ENCODE data around the gene GPC3. TPM values are rescaled to one million over a fixed set of nuclear protein-coding genes. Genes with fewer than 3 reads are reported as not detected.

The GPC3 gene
- total RNA-seq, 2 experiments from 2014 or later: 0.14 to 0.18 TPM

DNA sequence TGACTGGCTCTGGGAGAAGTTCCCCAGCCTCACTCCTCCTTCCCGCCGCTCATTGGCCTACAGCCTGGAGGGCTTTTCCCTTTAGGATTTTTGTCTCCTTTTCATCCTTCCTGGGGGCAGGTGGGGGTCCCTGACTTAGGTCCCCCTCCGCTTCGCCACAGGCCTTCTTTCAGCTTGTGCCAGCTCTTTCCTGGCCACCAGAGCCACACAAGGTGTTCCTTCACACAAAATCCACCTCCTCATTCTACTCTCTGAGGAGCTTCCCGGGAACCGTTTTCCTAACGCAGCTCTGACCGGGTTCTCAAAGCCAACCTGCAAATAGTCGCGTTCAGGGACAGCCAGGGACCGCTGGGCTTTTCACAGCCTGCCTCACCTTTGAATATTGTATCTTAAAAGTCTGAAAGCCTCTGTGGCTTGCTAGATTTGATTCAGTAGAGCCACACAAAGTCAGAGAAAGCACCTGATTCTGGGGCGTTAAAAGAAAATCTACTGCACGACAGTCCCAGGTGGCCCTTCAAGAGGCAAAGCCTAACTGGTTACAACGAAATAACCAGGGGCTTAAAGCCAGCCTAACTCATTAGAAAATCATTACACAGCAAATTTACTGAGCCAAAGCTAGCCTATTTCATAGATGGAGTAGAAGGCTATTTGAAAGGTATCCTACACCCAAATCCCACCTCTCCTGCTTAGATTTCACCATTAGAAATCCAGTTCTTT lies 731 bp upstream of the GPC3 start:
- Mint-ChIP-seq H3K9me3 (no peaks in the 10 kb centered on the region), H3K27me3 (peaks cover 24% of the 10 kb centered on the region), H3K36me3 (no peaks in the 10 kb centered on the region), H3K4me3 (peak overlapping the region; percentile 58), H3K27ac (no peak overlapping the region), H3K4me1 (no peaks in the 10 kb centered on the region)
- no peak for DNase-seq

DNA sequence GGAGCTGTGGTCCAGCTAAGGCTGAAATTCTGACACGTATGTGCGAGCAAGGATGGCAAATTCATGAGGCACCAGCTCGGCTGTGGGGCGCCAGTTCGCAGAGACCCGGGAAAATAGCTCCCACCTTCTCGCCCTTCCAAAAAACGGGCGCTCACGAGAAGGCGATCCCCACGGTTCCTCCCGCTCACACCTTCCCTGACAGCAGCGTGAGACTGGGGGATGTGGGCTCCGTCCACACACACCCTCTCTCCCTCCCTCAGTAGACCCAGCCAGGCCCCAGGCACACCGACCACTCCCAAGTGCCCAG lies 584 bp downstream of the GPC3 start:
- Mint-ChIP-seq H3K9me3 (no peaks in the 10 kb centered on the region), H3K4me1 (no peaks in the 10 kb centered on the region), H3K36me3 (no peaks in the 10 kb centered on the region), H3K4me3 (no peak overlapping the region), H3K27me3 (peaks cover 24% of the 10 kb centered on the region), H3K27ac (no peak overlapping the region)
- no peak for DNase-seq

DNA sequence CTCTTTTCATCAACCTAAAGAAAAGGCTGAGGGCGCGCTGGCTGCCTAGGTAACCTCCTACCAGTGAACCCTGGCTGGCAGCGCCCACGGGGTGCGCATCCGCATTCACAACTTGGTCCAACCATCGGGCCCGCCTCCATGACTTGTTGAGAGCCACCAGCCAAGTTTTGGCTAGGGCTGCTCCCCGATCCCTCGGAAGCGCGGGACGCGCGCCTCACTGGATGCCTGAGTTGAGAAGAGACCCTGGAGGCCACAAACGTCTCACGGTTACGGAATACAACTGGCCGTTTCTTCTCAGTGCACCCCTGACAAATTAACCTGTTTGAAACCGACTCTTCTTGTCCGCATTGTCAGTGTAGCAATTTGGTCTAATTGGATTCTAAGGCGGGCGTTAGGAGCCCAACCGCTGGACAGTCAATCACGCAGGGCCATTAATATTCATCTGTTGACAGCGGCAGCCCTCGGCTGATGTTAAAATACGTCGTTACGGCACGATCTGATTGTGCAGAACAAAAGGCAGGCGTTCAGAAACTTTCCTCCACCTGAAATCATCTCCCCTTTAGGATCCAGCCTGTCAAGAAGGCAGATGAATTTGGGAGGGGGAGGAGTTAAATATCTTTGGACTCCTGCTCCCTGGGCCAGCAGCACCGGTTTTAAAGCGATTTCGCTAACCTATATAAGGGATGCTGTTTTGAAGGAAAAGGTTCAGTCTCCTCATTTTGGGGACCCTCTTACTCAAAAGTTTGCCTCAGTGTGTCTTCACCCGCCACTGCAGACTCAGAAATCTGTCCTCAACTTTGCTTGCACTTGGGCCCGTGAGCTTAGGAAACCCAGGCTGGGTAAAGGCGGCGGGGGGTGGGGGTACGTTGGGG lies 1.2 kb downstream of the GPC3 start:
- no peaks in the 10 kb centered on the region for H3K9me3 Mint-ChIP-seq
- no peak for DNase-seq
- H3K4me3 Mint-ChIP-seq: no peak overlapping the region
- H3K36me3 Mint-ChIP-seq: no peaks in the 10 kb centered on the region
- no peaks in the 10 kb centered on the region for H3K4me1 Mint-ChIP-seq
- H3K27ac Mint-ChIP-seq: no peak overlapping the region
- peaks cover 24% of the 10 kb centered on the region for H3K27me3 Mint-ChIP-seq

DNA sequence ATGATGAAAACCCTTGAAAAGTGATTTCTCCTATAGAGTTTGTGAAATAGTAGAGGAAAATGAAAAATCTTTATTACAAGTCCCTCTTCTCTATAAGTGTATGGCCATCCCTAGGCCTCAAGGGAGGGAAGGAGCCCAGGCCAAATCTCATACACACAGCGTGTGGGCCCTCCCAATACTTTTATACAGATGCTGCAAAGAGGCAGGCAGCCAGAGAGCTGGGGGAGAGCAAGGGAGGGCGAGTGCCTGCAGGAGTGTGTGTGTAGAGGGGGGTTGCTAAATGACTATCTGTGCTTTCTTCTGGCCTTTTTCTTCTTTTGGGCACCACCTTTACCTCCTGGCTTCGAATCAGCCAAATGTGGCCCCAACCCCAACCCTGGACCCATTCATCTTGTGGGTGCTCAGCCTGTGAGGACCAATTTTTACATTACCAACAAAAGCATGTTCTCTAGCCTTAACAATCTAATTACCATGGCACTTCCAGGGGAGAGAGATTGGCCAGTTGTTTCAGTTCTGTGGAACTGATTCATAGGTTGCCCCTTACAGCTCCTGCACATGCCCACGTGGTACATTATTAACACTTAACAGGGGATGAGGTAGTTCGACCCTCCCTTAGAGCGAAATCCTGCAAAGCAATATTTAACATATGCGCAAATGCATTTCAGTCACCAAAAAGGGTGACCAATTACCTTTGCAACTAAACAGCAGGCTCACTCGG lies 2.0 kb downstream of the GPC3 start:
- no peak for DNase-seq
- Mint-ChIP-seq H3K9me3 (no peaks in the 10 kb centered on the region), H3K27ac (no peak overlapping the region), H3K4me1 (no peaks in the 10 kb centered on the region), H3K4me3 (no peak overlapping the region), H3K27me3 (peaks cover 24% of the 10 kb centered on the region), H3K36me3 (no peaks in the 10 kb centered on the region)

DNA sequence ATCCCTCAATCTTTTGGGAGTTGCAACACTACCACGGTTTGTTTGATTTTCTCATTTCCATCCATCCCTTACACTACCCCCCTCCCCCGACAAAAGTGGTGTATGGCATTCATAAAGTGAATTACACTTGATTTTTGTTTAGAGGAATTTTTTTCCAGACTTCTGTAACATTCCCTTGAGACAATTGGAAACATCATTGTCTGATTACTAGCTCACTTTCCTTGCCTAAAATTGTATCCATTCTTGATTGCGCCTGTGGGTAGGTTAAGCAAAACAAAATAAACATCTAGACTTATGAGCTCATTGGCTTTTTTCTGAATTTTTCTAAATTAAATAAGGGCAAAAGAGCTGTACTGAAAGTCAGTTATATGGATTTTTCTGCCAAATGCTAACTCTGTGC lies 3.5 kb downstream of the GPC3 start:
- H3K27me3 Mint-ChIP-seq: peaks cover 24% of the 10 kb centered on the region
- no peak overlapping the region for H3K27ac Mint-ChIP-seq
- H3K4me3 Mint-ChIP-seq: no peak overlapping the region
- no peaks in the 10 kb centered on the region for H3K36me3 Mint-ChIP-seq
- H3K9me3 Mint-ChIP-seq: no peaks in the 10 kb centered on the region
- no peaks in the 10 kb centered on the region for H3K4me1 Mint-ChIP-seq
- DNase-seq: no peak

DNA sequence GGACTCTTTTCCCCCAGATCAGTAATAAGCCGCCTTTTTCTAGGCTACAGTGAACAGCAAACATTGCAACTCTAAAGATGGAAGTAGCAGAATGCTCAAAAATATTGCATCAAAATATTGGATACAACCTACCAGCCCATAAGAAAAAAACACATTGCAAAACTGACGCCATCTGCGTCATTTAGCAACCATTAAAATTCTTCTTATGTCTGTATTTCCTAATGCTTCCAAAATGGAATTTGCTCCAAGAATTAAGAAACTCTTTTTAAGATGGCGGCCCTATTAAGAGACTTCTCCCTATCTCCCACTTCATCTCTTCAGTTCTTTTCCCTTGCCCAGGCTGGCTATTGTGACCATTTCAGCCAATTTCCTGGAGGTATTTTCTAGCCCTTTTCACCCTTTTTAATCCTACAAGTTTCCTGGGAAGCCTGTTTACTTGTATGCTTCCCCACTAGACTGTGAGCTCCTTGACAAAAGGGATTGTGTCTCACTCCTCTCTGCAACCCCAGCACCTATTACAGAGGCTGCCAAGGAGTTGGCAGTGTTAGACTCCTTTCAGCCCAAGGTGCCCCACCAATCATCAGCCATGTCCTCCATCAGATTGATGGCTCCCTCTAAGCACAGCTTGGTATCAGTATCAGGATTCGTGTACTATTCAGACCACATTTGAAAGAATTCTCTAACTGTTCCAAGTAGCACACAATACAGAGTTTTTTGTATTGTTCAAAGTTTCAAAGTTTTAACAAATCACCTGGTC lies 4.4 kb downstream of the GPC3 start:
- DNase-seq: no peak
- Mint-ChIP-seq H3K4me1 (no peaks in the 10 kb centered on the region), H3K27ac (no peak overlapping the region), H3K27me3 (peaks cover 23% of the 10 kb centered on the region), H3K4me3 (no peak overlapping the region), H3K9me3 (no peaks in the 10 kb centered on the region), H3K36me3 (no peaks in the 10 kb centered on the region)

DNA sequence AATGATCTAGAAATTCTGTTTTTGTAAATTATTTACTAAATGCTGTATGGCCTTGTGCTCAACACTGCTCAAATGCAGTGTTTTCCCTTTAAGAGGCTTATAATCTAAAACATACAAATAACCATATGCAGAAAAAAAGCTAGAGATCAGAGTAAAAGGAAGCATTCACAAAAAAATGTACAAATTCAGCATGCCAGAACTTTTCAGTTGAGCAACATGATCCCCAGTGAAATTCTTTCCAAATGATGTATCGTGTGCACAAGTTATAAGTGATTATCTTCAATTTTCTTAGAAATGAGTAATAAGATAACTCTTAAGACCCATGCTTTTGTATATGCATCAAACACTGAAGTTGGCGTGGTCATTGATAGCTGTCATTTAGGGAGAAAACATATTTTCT lies 5.0 kb downstream of the GPC3 start:
- Mint-ChIP-seq H3K27me3 (peaks cover 21% of the 10 kb centered on the region), H3K36me3 (no peaks in the 10 kb centered on the region), H3K4me3 (no peak overlapping the region), H3K4me1 (no peaks in the 10 kb centered on the region), H3K9me3 (no peaks in the 10 kb centered on the region), H3K27ac (no peak overlapping the region)
- no peak for DNase-seq

DNA sequence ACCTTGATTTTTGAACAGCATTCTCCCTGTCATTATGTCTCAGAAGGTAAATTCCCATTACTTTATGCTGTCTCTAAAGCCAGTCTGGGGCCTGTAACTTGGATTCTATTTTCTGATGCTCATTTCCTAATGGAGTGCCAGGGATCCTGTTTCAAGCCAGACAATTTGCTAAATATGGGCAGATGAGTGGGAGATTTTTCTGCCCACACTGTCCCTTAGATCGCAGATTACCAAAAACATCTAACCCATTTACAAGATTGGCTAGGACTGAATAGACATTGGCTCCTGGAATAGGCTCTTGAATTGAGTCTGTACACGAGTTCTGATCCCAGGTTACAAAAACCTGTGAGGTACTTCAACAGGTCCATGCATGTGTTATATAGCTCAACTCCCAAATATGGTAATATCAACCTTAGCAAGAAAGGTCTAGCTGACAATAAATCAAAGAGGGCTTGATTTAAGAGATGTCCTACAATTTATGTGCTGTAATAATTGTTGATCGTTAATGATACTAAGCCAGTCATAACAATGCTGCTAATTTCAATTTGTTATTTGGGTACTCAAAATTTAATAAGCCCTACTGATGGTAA lies 5.7 kb downstream of the GPC3 start:
- H3K9me3 Mint-ChIP-seq: no peaks in the 10 kb centered on the region
- no peaks in the 10 kb centered on the region for H3K4me1 Mint-ChIP-seq
- H3K27ac Mint-ChIP-seq: no peak overlapping the region
- H3K4me3 Mint-ChIP-seq: no peak overlapping the region
- no peak for DNase-seq
- H3K27me3 Mint-ChIP-seq: peaks cover 18% of the 10 kb centered on the region
- no peaks in the 10 kb centered on the region for H3K36me3 Mint-ChIP-seq

DNA sequence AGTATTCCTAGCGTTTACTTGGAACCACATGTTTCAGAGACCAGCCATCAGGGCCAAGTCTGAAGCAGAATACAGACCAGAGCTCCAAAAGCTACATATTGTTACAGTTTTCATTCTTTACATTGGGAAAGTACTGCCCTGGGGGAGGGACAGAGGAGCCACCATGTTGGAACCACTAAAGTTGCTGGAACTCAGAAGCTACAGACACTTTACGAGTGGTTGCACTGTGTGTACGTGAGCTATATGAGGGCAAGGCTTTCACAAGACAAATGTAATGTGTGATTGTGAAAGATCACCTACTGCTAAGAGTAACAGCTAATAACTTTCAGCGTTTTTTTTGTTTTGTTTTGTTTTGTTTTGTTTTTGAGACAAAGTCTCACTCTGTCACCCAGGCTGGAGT lies 11.7 kb downstream of the GPC3 start:
- H3K9me3 Mint-ChIP-seq: no peaks in the 10 kb centered on the region
- no peak for DNase-seq
- H3K36me3 Mint-ChIP-seq: no peaks in the 10 kb centered on the region
- H3K27me3 Mint-ChIP-seq: no peaks in the 10 kb centered on the region
- no peak overlapping the region for H3K4me3 Mint-ChIP-seq
- H3K27ac Mint-ChIP-seq: no peak overlapping the region
- H3K4me1 Mint-ChIP-seq: no peaks in the 10 kb centered on the region

DNA sequence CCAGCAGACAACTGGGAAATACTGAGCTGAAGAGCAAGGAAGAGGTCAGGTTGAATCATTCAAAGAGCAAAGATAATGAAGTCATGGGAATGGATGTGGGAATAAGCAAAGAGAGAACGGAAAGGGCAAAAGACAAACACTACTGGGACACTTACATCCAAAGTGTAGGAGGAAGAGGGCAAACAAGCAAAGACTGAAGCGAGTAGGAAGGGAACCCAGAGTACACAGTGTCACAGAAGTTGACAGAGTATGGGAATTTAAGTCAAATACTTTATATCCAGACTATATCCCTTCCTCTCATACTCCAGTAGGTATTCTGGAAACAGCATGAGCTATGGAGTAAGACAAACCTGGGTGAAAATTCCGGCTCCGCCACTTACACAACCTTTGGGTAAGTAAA lies 12.5 kb downstream of the GPC3 start:
- H3K36me3 Mint-ChIP-seq: no peaks in the 10 kb centered on the region
- no peaks in the 10 kb centered on the region for H3K4me1 Mint-ChIP-seq
- no peak overlapping the region for H3K4me3 Mint-ChIP-seq
- no peaks in the 10 kb centered on the region for H3K27me3 Mint-ChIP-seq
- H3K9me3 Mint-ChIP-seq: no peaks in the 10 kb centered on the region
- H3K27ac Mint-ChIP-seq: no peak overlapping the region
- DNase-seq: no peak

DNA sequence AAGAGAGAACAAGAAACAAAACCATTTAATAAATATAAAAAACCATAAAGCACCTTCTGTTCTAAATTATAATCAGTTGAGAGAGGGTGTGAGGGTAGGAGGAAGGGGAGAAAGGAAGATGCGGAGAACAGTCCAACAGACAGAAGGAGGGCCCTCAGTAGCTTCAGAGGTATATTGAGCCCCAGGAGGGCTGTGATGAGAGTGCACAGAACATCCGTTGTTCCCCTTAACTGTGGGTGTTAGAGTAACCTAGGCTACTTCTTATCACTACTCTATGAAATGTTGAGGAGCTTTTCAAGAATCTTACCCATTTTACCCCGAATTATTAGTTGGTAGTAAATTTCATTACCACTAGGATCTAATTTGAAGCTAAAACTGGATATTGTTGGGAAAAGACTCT lies 13.8 kb downstream of the GPC3 start:
- no peak overlapping the region for H3K27ac Mint-ChIP-seq
- H3K27me3 Mint-ChIP-seq: no peaks in the 10 kb centered on the region
- H3K36me3 Mint-ChIP-seq: no peaks in the 10 kb centered on the region
- H3K9me3 Mint-ChIP-seq: no peaks in the 10 kb centered on the region
- H3K4me1 Mint-ChIP-seq: no peaks in the 10 kb centered on the region
- no peak overlapping the region for H3K4me3 Mint-ChIP-seq
- no peak for DNase-seq

DNA sequence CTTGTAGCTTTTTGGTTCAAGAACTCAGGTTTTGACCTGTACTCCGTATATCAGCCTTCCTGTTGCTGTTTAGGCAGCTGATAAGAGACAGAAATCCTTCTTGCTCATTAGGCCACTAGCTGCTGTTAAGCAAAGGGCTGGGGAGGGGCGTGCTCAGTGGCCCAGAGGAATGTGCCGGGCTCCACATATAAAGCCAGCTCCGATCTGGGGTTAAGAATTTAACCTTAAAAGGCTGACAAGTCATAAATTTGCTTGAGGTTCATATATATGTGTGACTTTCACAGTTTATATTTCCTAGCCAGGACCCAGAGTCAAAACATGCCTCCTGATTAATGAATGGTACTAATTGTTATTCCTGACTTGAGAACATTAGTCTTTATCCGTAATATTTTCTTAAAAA lies 15.3 kb downstream of the GPC3 start:
- H3K27me3 Mint-ChIP-seq: no peaks in the 10 kb centered on the region
- no peak overlapping the region for H3K4me3 Mint-ChIP-seq
- no peak for DNase-seq
- no peaks in the 10 kb centered on the region for H3K9me3 Mint-ChIP-seq
- H3K4me1 Mint-ChIP-seq: no peaks in the 10 kb centered on the region
- no peak overlapping the region for H3K27ac Mint-ChIP-seq
- H3K36me3 Mint-ChIP-seq: no peaks in the 10 kb centered on the region

DNA sequence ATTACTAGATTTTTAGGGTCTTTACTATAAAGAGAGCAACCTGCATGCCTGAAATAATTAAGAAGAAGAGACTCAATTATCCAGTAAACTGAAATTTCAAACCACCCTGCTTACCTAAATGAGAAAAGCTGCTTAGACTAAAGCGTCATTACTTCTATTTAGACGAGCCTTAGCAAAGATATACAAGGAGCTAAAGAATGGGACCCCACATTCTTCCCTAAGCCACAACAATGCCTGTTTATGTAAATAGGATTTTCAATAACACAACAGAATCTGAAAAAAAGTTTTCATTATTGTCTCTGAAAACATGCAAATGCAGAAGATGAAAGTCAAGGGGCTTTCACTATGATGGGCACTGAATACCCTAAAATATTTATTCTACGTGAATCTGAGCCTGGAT lies 16.2 kb downstream of the GPC3 start:
- Mint-ChIP-seq H3K4me3 (no peak overlapping the region), H3K9me3 (no peaks in the 10 kb centered on the region), H3K27ac (no peak overlapping the region), H3K4me1 (no peaks in the 10 kb centered on the region), H3K27me3 (no peaks in the 10 kb centered on the region), H3K36me3 (no peaks in the 10 kb centered on the region)
- DNase-seq: no peak

DNA sequence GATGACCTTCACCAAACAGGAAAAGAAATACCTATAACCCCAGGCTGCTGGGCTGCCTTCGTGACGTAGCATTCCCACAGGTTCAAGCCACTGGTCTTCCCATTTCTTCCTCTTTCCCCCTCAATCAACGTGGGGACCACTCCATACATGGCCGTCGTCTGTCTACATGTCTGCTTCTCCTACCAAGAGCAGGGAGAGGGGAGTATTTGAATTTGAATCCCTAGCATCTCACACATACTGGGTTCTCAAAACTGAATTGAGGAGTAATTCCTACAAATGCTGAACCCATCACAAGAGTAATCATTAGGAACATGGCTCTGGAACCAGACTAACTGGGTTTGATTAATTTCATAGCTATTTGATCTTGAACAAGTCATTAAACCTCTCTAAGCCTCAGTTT lies 17.3 kb downstream of the GPC3 start:
- no peaks in the 10 kb centered on the region for H3K27me3 Mint-ChIP-seq
- no peaks in the 10 kb centered on the region for H3K36me3 Mint-ChIP-seq
- H3K4me3 Mint-ChIP-seq: no peak overlapping the region
- no peak for DNase-seq
- no peaks in the 10 kb centered on the region for H3K4me1 Mint-ChIP-seq
- H3K27ac Mint-ChIP-seq: no peak overlapping the region
- no peaks in the 10 kb centered on the region for H3K9me3 Mint-ChIP-seq

DNA sequence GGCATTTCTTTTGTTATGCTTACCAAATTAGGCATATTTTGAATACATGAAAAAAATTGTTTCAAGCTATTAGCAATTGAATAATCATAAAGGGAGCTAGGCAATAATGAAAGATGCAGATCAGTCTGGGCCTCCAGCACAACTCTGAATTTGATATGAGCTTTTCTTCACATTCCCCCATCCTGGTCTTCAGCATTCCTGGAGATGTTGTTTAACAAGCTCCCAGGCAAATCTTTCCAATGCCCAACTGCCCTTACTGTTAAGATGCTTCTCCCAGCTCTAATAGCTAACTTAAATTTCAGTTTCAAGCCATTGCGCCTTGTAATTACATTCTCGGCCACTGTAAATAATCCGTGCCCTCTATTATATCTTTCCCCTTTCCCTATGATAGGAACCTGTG lies 19.2 kb downstream of the GPC3 start:
- no peaks in the 10 kb centered on the region for H3K27me3 Mint-ChIP-seq
- H3K27ac Mint-ChIP-seq: no peak overlapping the region
- H3K9me3 Mint-ChIP-seq: no peaks in the 10 kb centered on the region
- no peak for DNase-seq
- H3K36me3 Mint-ChIP-seq: no peaks in the 10 kb centered on the region
- no peaks in the 10 kb centered on the region for H3K4me1 Mint-ChIP-seq
- no peak overlapping the region for H3K4me3 Mint-ChIP-seq

Measured in activated naive CD8-positive, alpha-beta T cell treated with anti-CD3 and anti-CD28 coated beads for 36 hours (primary cell).